Keratinocyte (primary cell): ENCODE measurements around the gene SERPINA5. TPM values are rescaled to one million over a fixed set of nuclear protein-coding genes. Genes with fewer than 3 reads are reported as not detected.

Source experiments
- DNase-seq: peaks from one replicate; pipeline ENCODE4 v3.0.0-alpha.2; 2011; ENCODE audit warnings: low read depth, missing footprints, low spot score
- FAIRE-seq: peaks from 2 replicates; lab custom pipeline; 2011; peaks lifted over from hg19 to GRCh38; lab: Jason Lieb, UNC
- H2AFZ ChIP-seq: 2 replicates; pipeline ENCODE4 v1.6.0; 2012; ENCODE audit warnings: low read length, control low read depth, inconsistent platforms; ENCODE audit not compliant: control insufficient read depth
- H3K27ac ChIP-seq: 2 replicates; pipeline ENCODE4 v1.5.1; 2011; ENCODE audit warnings: low read length; ENCODE audit not compliant: control insufficient read depth, insufficient read depth
- H3K27me3 ChIP-seq: 3 replicates; pipeline ENCODE4 v1.6.0; 2011; ENCODE audit warnings: low read length; ENCODE audit not compliant: control insufficient read depth, insufficient read depth; ENCODE audit errors: extremely low read depth
- H3K36me3 ChIP-seq, 2 experiments: 2 replicates in 1 of 2; 3 replicates in 1 of 2; pipeline ENCODE4 v1.5.1; 2011; ENCODE audit warnings: low read length in 2 of 2, mild to moderate bottlenecking in 1 of 2; ENCODE audit not compliant: control insufficient read depth in 2 of 2, insufficient read depth in 2 of 2; ENCODE audit errors: extremely low read depth in 1 of 2
- H3K4me1 ChIP-seq: 3 replicates; pipeline ENCODE4 v1.5.1; 2011; ENCODE audit warnings: low read length; ENCODE audit not compliant: control insufficient read depth, insufficient read depth; ENCODE audit errors: extremely low read depth
- H3K4me2 ChIP-seq: 3 replicates; pipeline ENCODE4 v1.6.0; 2011; ENCODE audit warnings: low read depth, low read length; ENCODE audit not compliant: control insufficient read depth, insufficient read depth; ENCODE audit errors: extremely low read depth
- H3K4me3 ChIP-seq, 3 experiments: fragments of 200-600 bp in 1 of 3; sonication (generic) in 1 of 3; 2 replicates in 2 of 3; 3 replicates in 1 of 3; pipeline ENCODE4 v1.5.1; 2011 to 2016; ENCODE audit warnings: low read length in 3 of 3, mild to moderate bottlenecking in 3 of 3, control low read depth in 2 of 3, inconsistent platforms in 1 of 3, low read depth in 1 of 3, mixed read lengths in 1 of 3, mixed run types in 1 of 3, moderate library complexity in 1 of 3; ENCODE audit not compliant: control insufficient read depth in 2 of 3, insufficient read depth in 2 of 3; ENCODE audit errors: extremely low read depth in 1 of 3
- H3K79me2 ChIP-seq: 2 replicates; pipeline ENCODE4 v1.6.0; 2012; ENCODE audit warnings: low read length; ENCODE audit not compliant: control insufficient read depth, insufficient read depth
- H3K9ac ChIP-seq: 3 replicates; pipeline ENCODE4 v1.6.0; 2011; ENCODE audit warnings: low read length; ENCODE audit not compliant: control insufficient read depth, insufficient read depth; ENCODE audit errors: extremely low read depth
- H3K9me1 ChIP-seq: 3 replicates; pipeline ENCODE4 v1.6.0; 2011; ENCODE audit warnings: low read length; ENCODE audit not compliant: control insufficient read depth, insufficient read depth; ENCODE audit errors: extremely low read depth
- H3K9me3 ChIP-seq: 2 replicates; pipeline ENCODE4 v1.5.1; 2012; ENCODE audit warnings: low read depth, low read length; ENCODE audit not compliant: control insufficient read depth
- H4K20me1 ChIP-seq: 3 replicates; pipeline ENCODE4 v1.6.0; 2011; ENCODE audit warnings: low read length; ENCODE audit not compliant: control insufficient read depth, insufficient read depth; ENCODE audit errors: extremely low read depth
- dilution Hi-C: fragments of 300-500 bp; cut with MboI; formaldehyde crosslinking; loops from one replicate; pipeline ENCODE4 v1.7.0; 2020; ENCODE audit warnings: low sequenced_read_pairs; ENCODE audit not compliant: extremely low pct_ligation_motif_present
- polyA plus RNA-seq, 5 experiments: library from polyadenylated mRNA; depleted of rRNA in 3 of 5; stranded (reverse) in 3 of 5; stranded (forward) in 1 of 5; unstranded in 1 of 5; fragments of >200 nt; gene quantifications; 1 replicate in 1 of 5; 2 replicates in 3 of 5; 3 replicates in 1 of 5; pipeline versions ENCODE4 v1.2.1 to v1.2.3, GENCODE V29; 2011 to 2012; ENCODE audit warnings: missing spikeins in 2 of 5, low read depth in 1 of 5, low replicate concordance in 1 of 5
- TF ChIP-seq, protein P1 (sequence below), 3 experiments: IDR thresholded peaks in 1 of 3; conservative IDR thresholded peaks in 1 of 3; optimal IDR thresholded peaks in 1 of 3; 2 replicates in 2 of 3; 3 replicates in 1 of 3; pipeline versions ENCODE3 to v1.5.1; 2011; ENCODE audit warnings: low read length in 3 of 3, mild to moderate bottlenecking in 3 of 3, moderate library complexity in 2 of 3, control low read depth in 1 of 3, inconsistent platforms in 1 of 3; ENCODE audit not compliant: insufficient read depth in 2 of 3; ENCODE audit errors: extremely low read depth in 1 of 3

SERPINA5 gene
- polyA plus RNA-seq, 1 donor (not counting 4 experiments of a cell fraction or from before 2014, with no cell fraction given): not detected

GRCh38 chr14:94632305-94632590 lies 51.0 kb downstream of the SERPINA5 start:
- H3K27ac ChIP-seq: no peak overlapping the region
- H3K27me3 ChIP-seq: peaks cover 6% of the 10 kb centered on the region
- no peaks in the 10 kb centered on the region for H3K79me2 ChIP-seq
- H3K36me3 ChIP-seq: no peaks in the 10 kb centered on the region
- no peak overlapping the region for H3K4me2 ChIP-seq
- H2AFZ ChIP-seq: no peak overlapping the region
- FAIRE-seq (no peak), DNase-seq (no peak)
- H3K9ac ChIP-seq: no peak overlapping the region
- no peak overlapping the region for H3K4me3 ChIP-seq
- TF ChIP-seq, protein P1, sequence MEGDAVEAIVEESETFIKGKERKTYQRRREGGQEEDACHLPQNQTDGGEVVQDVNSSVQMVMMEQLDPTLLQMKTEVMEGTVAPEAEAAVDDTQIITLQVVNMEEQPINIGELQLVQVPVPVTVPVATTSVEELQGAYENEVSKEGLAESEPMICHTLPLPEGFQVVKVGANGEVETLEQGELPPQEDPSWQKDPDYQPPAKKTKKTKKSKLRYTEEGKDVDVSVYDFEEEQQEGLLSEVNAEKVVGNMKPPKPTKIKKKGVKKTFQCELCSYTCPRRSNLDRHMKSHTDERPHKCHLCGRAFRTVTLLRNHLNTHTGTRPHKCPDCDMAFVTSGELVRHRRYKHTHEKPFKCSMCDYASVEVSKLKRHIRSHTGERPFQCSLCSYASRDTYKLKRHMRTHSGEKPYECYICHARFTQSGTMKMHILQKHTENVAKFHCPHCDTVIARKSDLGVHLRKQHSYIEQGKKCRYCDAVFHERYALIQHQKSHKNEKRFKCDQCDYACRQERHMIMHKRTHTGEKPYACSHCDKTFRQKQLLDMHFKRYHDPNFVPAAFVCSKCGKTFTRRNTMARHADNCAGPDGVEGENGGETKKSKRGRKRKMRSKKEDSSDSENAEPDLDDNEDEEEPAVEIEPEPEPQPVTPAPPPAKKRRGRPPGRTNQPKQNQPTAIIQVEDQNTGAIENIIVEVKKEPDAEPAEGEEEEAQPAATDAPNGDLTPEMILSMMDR (optimal IDR thresholded peaks at IDR 0.05 in 1 of 3, IDR thresholded peaks at IDR 0.05 in 1 of 3, conservative IDR thresholded peaks at IDR 0.05 in 1 of 3; ENCODE audit: extremely low read depth in 1 of 3, insufficient read depth in 2 of 3, low read length in 3 of 3): no peak
- H3K9me3 ChIP-seq: no peaks in the 10 kb centered on the region
- H4K20me1 ChIP-seq: no peaks in the 10 kb centered on the region
- dilution Hi-C loops: no loop called here
- H3K9me1 ChIP-seq: no peaks in the 10 kb centered on the region
- H3K4me1 ChIP-seq: no peaks in the 10 kb centered on the region

DNA sequence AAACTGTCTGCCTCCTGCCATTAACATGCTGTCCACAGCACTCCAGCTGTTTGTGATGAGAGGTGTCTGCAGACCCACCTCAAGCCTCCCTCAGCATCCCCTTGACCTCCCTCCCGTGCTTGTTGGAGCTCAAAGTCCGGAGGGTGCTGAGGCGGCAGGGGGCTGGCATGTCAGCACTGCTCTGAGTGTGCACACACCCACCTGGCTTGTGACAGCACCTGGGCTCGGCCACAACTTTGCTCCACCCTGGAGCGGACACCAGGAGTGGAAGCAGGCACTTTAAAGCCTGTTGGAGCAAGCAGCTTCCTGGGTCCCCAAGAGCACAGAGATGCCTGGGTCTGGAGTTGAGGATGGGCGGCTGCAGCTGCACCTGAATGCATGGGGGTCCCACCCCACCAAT lies 51.9 kb downstream of the SERPINA5 start:
- dilution Hi-C loops: no loop called here
- no peak overlapping the region for H3K27ac ChIP-seq
- FAIRE-seq (no peak), DNase-seq (no peak)
- H3K27me3 ChIP-seq: peaks cover 6% of the 10 kb centered on the region
- H3K4me1 ChIP-seq: no peaks in the 10 kb centered on the region
- no peaks in the 10 kb centered on the region for H3K9me3 ChIP-seq
- no peak overlapping the region for H2AFZ ChIP-seq
- H3K4me3 ChIP-seq: no peak overlapping the region
- H4K20me1 ChIP-seq: no peaks in the 10 kb centered on the region
- TF ChIP-seq, protein P1 (optimal IDR thresholded peaks at IDR 0.05 in 1 of 3, IDR thresholded peaks at IDR 0.05 in 1 of 3, conservative IDR thresholded peaks at IDR 0.05 in 1 of 3; ENCODE audit: extremely low read depth in 1 of 3, insufficient read depth in 2 of 3, low read length in 3 of 3): no peak
- H3K9ac ChIP-seq: no peak overlapping the region
- no peak overlapping the region for H3K4me2 ChIP-seq
- H3K36me3 ChIP-seq: no peaks in the 10 kb centered on the region
- H3K9me1 ChIP-seq: no peaks in the 10 kb centered on the region
- H3K79me2 ChIP-seq: no peaks in the 10 kb centered on the region
